ENCODE measurements around the gene MPZL2.
A peak's percentile ranks its signal among the peaks of the same experiment; 100 is the strongest.

MPZL2 gene

DNA sequence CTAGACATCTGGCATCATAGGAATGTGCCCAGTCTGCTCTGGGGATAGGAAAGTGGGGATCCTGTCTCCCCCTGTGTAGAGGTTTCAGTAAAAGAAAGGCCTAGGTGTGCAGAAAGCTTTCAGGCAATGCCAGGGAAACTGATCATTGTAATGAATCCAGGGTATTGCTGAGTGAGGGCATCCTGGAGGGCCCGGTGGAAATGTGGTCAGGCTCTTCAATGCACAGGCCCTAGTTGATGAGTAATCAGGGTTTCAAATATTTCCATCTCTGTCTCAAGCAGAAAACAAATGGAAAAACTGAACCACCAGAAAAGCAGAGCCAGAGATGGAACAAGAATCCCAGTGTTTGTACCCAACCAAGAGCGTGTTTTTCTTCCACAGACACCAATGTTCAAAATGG lies 42.5 kb upstream of the MPZL2 start:
- Histone ChIP-seq H3K36me3 (ENCODE audit: insufficient read depth, low read length) (no peaks in the 10 kb centered on the region; the same call in 1 of the 2 replicates), H3K79me2 (ENCODE audit: insufficient read depth, low read length) (no peaks in the 10 kb centered on the region), H3F3A (ENCODE audit: insufficient read depth, low read length) (no peaks in the 10 kb centered on the region), H3K4me2 (ENCODE audit: low read length) (no peak overlapping the region), H2AFZ (ENCODE audit: low read length) (no peak overlapping the region), H4K20me1 (ENCODE audit: insufficient read depth, low read length) (no peaks in the 10 kb centered on the region), H3K9me3 (ENCODE audit: low read length) (no peaks in the 10 kb centered on the region), H3K4me3 (ENCODE audit: low read depth, low read length, poor library complexity, severe bottlenecking) (no peak overlapping the region), H3K27ac (ENCODE audit: low read depth, low read length, poor library complexity, severe bottlenecking) (no peak overlapping the region), H3K9me2 (ENCODE audit: low read depth, low read length) (no peaks in the 10 kb centered on the region), H3K9ac (ENCODE audit: low read length) (no peak overlapping the region), H3K27me3 (ENCODE audit: insufficient read depth, low read length) (no peaks in the 10 kb centered on the region), H3K4me1 (ENCODE audit: insufficient read depth, low read length, severe bottlenecking) (peaks cover 16% of the 10 kb centered on the region)
- TF ChIP-seq, protein P1, sequence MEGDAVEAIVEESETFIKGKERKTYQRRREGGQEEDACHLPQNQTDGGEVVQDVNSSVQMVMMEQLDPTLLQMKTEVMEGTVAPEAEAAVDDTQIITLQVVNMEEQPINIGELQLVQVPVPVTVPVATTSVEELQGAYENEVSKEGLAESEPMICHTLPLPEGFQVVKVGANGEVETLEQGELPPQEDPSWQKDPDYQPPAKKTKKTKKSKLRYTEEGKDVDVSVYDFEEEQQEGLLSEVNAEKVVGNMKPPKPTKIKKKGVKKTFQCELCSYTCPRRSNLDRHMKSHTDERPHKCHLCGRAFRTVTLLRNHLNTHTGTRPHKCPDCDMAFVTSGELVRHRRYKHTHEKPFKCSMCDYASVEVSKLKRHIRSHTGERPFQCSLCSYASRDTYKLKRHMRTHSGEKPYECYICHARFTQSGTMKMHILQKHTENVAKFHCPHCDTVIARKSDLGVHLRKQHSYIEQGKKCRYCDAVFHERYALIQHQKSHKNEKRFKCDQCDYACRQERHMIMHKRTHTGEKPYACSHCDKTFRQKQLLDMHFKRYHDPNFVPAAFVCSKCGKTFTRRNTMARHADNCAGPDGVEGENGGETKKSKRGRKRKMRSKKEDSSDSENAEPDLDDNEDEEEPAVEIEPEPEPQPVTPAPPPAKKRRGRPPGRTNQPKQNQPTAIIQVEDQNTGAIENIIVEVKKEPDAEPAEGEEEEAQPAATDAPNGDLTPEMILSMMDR (IDR thresholded peaks at IDR 0.05; ENCODE audit: low read length): no peak
- no peak for TF ChIP-seq EZH2 (IDR thresholded peaks at IDR 0.05; ENCODE audit: borderline replicate concordance, low read length)

DNA sequence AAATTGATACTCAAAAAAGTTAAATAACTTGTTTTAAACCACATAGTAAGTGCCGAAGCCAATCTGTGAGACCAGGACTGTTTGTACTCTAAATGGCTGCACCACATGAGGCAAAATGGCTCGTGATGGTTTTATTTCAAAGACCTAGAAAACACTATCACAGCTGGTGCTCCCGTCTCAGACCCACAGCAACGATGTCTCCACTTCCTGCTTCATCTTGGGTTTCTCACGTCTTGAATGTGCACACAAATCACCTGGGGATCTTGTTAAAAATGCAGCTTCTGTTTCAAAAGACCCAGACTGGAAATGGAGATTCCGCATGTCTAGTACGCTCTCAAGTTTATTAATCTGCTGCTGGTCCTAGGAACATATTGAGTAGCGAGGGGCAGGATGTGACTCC lies 41.6 kb upstream of the MPZL2 start:
- H3K27me3 ChIP-seq (ENCODE audit: insufficient read depth, low read length): no peaks in the 10 kb centered on the region
- H4K20me1 ChIP-seq (ENCODE audit: insufficient read depth, low read length): no peaks in the 10 kb centered on the region

DNA sequence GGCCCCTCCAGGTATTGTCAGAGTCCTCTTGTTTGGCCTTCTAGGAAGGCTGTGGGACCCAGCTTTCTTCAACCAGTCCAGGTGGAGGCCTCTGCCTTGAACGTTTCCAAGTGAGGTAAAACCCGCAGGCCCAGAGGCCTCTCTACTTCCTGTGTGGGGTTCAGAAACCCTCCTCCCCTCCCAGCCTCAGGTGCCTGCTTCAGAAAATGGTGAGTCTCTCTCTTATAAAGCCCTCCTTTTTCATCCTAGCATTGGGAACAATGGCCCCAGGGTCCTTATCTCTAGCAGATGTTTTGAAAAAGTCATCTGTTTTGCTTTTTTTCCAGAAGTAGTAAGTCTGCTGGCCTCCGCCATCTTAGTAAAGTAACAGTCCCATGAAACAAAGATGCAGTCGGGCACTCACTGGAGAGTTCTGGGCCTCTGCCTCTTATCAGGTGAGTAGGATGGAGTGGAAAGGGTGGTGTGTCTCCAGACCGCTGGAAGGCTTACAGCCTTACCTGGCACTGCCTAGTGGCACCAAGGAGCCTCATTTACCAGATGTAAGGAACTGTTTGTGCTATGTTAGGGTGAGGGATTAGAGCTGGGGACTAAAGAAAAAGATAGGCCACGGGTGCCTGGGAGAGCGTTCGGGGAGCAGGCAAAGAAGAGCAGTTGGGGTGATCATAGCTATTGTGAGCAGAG lies 40.6 kb upstream of the MPZL2 start, which contains the start of gene CD3E:
TSS of gene CD3E (plus strand) at position 163 of the 681 bp plus-strand sequence. CDS start at position 386, 223 bp downstream.
- no peaks in the 10 kb centered on the region for H3K9me2 ChIP-seq (ENCODE audit: low read depth, low read length)
- H3K9ac ChIP-seq (ENCODE audit: low read length): no peak within 1 kb of the TSS
- TF ChIP-seq, protein P1 (IDR thresholded peaks at IDR 0.05; ENCODE audit: low read length): no peak
- H3K4me2 ChIP-seq (ENCODE audit: low read length): no peak within 1 kb of the TSS; the same call in 1 of the 2 replicates
- no peaks in the 10 kb centered on the region; the same call in 1 of the 2 replicates for H3K36me3 ChIP-seq (ENCODE audit: insufficient read depth, low read length)
- H3K9me3 ChIP-seq (ENCODE audit: low read length): no peaks in the 10 kb centered on the region
- no peaks in the 10 kb centered on the region for H3K27me3 ChIP-seq (ENCODE audit: insufficient read depth, low read length)
- no peaks in the 10 kb centered on the region for H4K20me1 ChIP-seq (ENCODE audit: insufficient read depth, low read length)
- no peaks in the 10 kb centered on the region for H3K79me2 ChIP-seq (ENCODE audit: insufficient read depth, low read length)
- no peaks in the 10 kb centered on the region for H3F3A ChIP-seq (ENCODE audit: insufficient read depth, low read length)
- no peak within 1 kb of the TSS for H3K4me3 ChIP-seq (ENCODE audit: low read depth, low read length, poor library complexity, severe bottlenecking)
- H3K4me1 ChIP-seq (ENCODE audit: insufficient read depth, low read length, severe bottlenecking): peaks cover 16% of the 10 kb centered on the region
- no peak within 1 kb of the TSS for H3K27ac ChIP-seq (ENCODE audit: low read depth, low read length, poor library complexity, severe bottlenecking)
- H2AFZ ChIP-seq (ENCODE audit: low read length): peak within 1 kb of the TSS; percentile 82; the same call in 1 of the 2 replicates

More for the DNA sequence above, 41.6 kb upstream of the MPZL2 start:
- TF ChIP-seq EZH2 (IDR thresholded peaks at IDR 0.05; ENCODE audit: borderline replicate concordance, low read length): no peak
- TF ChIP-seq, protein P1 (IDR thresholded peaks at IDR 0.05; ENCODE audit: low read length): no peak
- no peak overlapping the region for H3K27ac ChIP-seq (ENCODE audit: low read depth, low read length, poor library complexity, severe bottlenecking)
- H3K36me3 ChIP-seq (ENCODE audit: insufficient read depth, low read length): no peaks in the 10 kb centered on the region; the same call in 1 of the 2 replicates
- H3K79me2 ChIP-seq (ENCODE audit: insufficient read depth, low read length): no peaks in the 10 kb centered on the region
- peaks cover 16% of the 10 kb centered on the region for H3K4me1 ChIP-seq (ENCODE audit: insufficient read depth, low read length, severe bottlenecking)
- H3K9ac ChIP-seq (ENCODE audit: low read length): no peak overlapping the region
- no peak overlapping the region for H3K4me3 ChIP-seq (ENCODE audit: low read depth, low read length, poor library complexity, severe bottlenecking)
- no peak overlapping the region for H3K4me2 ChIP-seq (ENCODE audit: low read length)
- H3K9me3 ChIP-seq (ENCODE audit: low read length): no peaks in the 10 kb centered on the region
- peak overlapping the region; percentile 92 for H2AFZ ChIP-seq (ENCODE audit: low read length)
- H3F3A ChIP-seq (ENCODE audit: insufficient read depth, low read length): no peaks in the 10 kb centered on the region
- H3K9me2 ChIP-seq (ENCODE audit: low read depth, low read length): no peaks in the 10 kb centered on the region
